Calu3 (cell line): ENCODE data around the gene AP1S3. TPM values are rescaled to one million over a fixed set of nuclear protein-coding genes. Genes with fewer than 3 reads are reported as not detected.

Source experiments
- BruUV-seq: library from RNA; stranded (reverse); fragments of 400-500 nt; replicated peaks from 2 replicates; lab custom pipeline; 2021; lab: Mats Ljungman, UMichigan
- CTCF ChIA-PET: fragments of 300-600 bp; sonication (Branson Sonifier 250); formaldehyde crosslinking; loops from one replicate; lab custom pipeline; 2022; ENCODE audit warnings: antibody characterized with exemption; lab: Charles Lee
- DNase-seq: peaks from one replicate; pipeline ENCODE4 v3.0.0; 2022
- H3K27ac Mint-ChIP-seq: one replicate; pipeline ENCODE4 v1.8.0; 2022; ENCODE audit warnings: mixed read lengths; ENCODE audit not compliant: unreplicated experiment
- H3K27me3 Mint-ChIP-seq: one replicate; pipeline ENCODE4 v1.8.0; 2022; ENCODE audit warnings: mixed read lengths; ENCODE audit not compliant: unreplicated experiment
- H3K36me3 Mint-ChIP-seq: one replicate; pipeline ENCODE4 v1.8.0; 2022; ENCODE audit warnings: mild to moderate bottlenecking, moderate library complexity, mixed read lengths; ENCODE audit not compliant: insufficient read depth, unreplicated experiment
- H3K4me1 Mint-ChIP-seq: one replicate; pipeline ENCODE4 v1.8.0; 2022; ENCODE audit warnings: mild to moderate bottlenecking, low read depth, mixed read lengths; ENCODE audit not compliant: unreplicated experiment
- H3K4me3 Mint-ChIP-seq: one replicate; pipeline ENCODE4 v1.8.0; 2022; ENCODE audit warnings: mild to moderate bottlenecking, low read depth, moderate library complexity, mixed read lengths; ENCODE audit not compliant: unreplicated experiment
- H3K9me3 Mint-ChIP-seq: one replicate; pipeline ENCODE4 v1.8.0; 2022; ENCODE audit warnings: low read depth, mixed read lengths; ENCODE audit not compliant: unreplicated experiment
- intact Hi-C: fragments of 100-400 bp; cut with micrococcal nuclease; formaldehyde crosslinking; loops from one replicate; pipeline ENCODE4 v1.10.0; 2022; ENCODE audit not compliant: unreplicated experiment
- total RNA-seq: library from RNA; stranded (reverse); gene quantifications from 2 replicates; pipeline ENCODE4 v1.2.3, GENCODE V29; 2022
- TF ChIP-seq, protein P1 (sequence below): fragments of 200-600 bp; IDR thresholded peaks from one replicate; pipeline ENCODE4 v1.8.0; 2022; ENCODE audit warnings: antibody characterized with exemption; ENCODE audit not compliant: unreplicated experiment

AP1S3 gene
- total RNA-seq, 1 experiment from 2014 or later: 119 TPM

DNA sequence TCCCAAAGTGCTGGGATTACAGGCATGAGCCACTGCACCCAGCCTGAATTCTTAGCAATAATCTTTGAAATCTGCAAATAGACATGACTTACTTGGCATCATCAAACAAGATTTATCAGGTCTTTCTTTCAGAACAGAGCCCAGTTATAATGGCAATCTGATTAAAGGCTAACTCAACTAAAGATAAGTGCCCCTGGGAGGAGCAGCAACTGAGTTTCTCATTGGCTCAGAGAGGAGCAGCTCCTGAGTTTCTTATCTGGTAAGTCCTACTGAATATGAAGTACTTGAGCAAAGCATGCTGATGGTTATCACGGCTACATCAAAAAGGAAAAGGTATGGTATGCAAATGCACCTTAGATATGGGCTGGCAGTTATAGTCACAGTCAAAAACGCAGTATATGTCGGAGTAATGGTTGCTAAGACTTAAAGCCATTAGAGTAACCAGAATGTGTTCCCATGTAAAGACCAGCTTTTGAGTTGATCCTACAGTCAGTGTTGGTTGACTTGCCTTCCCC lies 15.0 kb upstream of the AP1S3 start:
- intact Hi-C loops: no loop called here
- Mint-ChIP-seq H3K9me3 (peaks cover 15% of the 10 kb centered on the region), H3K36me3 (peaks cover 15% of the 10 kb centered on the region), H3K4me1 (peaks cover 53% of the 10 kb centered on the region), H3K27ac (no peak overlapping the region), H3K4me3 (no peak overlapping the region), H3K27me3 (no peaks in the 10 kb centered on the region)
- no TSS peak for BruUV-seq
- CTCF ChIA-PET: interaction anchor here (1.1 kb wide), 1 partner anchor 39 kb away, joined by 3 read pairs; no protein-coding TSS in a partner anchor
- DNase-seq: no peak
- TF ChIP-seq, protein P1, sequence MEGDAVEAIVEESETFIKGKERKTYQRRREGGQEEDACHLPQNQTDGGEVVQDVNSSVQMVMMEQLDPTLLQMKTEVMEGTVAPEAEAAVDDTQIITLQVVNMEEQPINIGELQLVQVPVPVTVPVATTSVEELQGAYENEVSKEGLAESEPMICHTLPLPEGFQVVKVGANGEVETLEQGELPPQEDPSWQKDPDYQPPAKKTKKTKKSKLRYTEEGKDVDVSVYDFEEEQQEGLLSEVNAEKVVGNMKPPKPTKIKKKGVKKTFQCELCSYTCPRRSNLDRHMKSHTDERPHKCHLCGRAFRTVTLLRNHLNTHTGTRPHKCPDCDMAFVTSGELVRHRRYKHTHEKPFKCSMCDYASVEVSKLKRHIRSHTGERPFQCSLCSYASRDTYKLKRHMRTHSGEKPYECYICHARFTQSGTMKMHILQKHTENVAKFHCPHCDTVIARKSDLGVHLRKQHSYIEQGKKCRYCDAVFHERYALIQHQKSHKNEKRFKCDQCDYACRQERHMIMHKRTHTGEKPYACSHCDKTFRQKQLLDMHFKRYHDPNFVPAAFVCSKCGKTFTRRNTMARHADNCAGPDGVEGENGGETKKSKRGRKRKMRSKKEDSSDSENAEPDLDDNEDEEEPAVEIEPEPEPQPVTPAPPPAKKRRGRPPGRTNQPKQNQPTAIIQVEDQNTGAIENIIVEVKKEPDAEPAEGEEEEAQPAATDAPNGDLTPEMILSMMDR: no peak

- TF ChIP-seq, protein P1: no peak
- Mint-ChIP-seq H3K27me3 (no peaks in the 10 kb centered on the region), H3K9me3 (peaks cover 15% of the 10 kb centered on the region), H3K4me1 (peaks cover 37% of the 10 kb centered on the region), H3K36me3 (peaks cover 16% of the 10 kb centered on the region), H3K4me3 (no peak overlapping the region), H3K27ac (peak overlapping the region; percentile 41)
- CTCF ChIA-PET: interaction anchor here (1.2 to 1.7 kb wide), 2 partner anchors 9 to 52 kb away, joined by 3 to 5 read pairs; partner anchors contain the start of gene AP1S3
- intact Hi-C loops: no loop called here
- BruUV-seq: no TSS peak
- no peak for DNase-seq
These were observed 10.0 kb upstream of the AP1S3 start for GRCh38 chr2:223847410-223847809.

GRCh38 chr2:223846515-223846914 lies 9.1 kb upstream of the AP1S3 start:
- H3K36me3 Mint-ChIP-seq: peaks cover 16% of the 10 kb centered on the region
- peak; percentile 22 for DNase-seq
- H3K4me1 Mint-ChIP-seq: peaks cover 39% of the 10 kb centered on the region
- TF ChIP-seq, protein P1: no peak
- CTCF ChIA-PET: interaction anchor here (1.0 to 1.7 kb wide), 4 partner anchors 8 to 51 kb away, joined by 3 to 7 read pairs (median 5); partner anchors contain the start of gene AP1S3
- intact Hi-C loops: no loop called here
- no TSS peak for BruUV-seq
- H3K27ac Mint-ChIP-seq: peak overlapping the region; percentile 41
- no peak overlapping the region for H3K4me3 Mint-ChIP-seq
- H3K9me3 Mint-ChIP-seq: peaks cover 15% of the 10 kb centered on the region
- no peaks in the 10 kb centered on the region for H3K27me3 Mint-ChIP-seq

DNA sequence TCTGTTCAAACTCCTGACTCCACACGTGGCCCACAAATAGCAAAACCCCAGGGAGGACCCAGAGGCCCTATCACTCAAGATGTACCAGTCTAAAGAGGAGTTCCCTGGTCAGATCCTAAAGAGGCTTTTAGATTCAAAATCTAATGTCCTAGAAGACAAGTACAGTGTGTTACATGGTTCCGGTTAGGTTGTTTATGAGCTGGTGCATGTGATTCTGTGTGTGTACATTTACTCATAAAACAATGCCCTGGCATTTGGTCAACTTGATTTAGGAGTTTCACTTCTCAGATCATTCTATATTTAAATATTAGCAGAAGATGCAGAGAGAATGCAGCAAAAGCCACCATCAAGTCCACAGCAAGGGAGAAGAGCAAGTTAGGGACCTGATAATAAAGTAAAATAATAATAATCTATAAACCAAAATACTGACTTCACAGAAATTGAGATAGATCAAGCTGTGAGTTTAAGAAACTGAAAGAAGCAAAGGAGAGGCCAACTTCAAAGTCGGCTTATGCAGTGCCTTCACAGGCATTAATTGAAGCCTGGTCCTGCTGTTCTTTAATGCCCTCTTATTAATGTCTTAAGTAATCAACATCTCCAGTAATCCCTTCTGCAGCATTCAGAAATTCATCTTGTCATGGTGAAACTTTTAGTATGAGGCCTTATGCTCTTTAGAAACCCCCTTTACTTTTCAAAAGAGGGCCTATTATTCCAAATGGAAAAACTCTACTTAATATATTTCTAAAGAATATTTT lies 4.2 kb upstream of the AP1S3 start:
- Mint-ChIP-seq H3K27ac (peak overlapping the region; percentile 46), H3K27me3 (no peaks in the 10 kb centered on the region)
- CTCF ChIA-PET: no interaction called here

More for the DNA sequence above, 4.2 kb upstream of the AP1S3 start:
- intact Hi-C loops: no loop called here
- TF ChIP-seq, protein P1: no peak
- Mint-ChIP-seq H3K36me3 (peaks cover 30% of the 10 kb centered on the region), H3K4me1 (peaks cover 36% of the 10 kb centered on the region), H3K4me3 (no peak overlapping the region), H3K9me3 (no peaks in the 10 kb centered on the region)
- no peak for DNase-seq
- BruUV-seq: no TSS peak
